ENCODE data around the gene RASSF4. TPM values are rescaled to one million over a fixed set of nuclear protein-coding genes. Genes with fewer than 3 reads are reported as not detected.

The RASSF4 gene
- total and polyA plus RNA-seq, 11 donors = 48.3 to 125 (median 78.9) TPM

DNA sequence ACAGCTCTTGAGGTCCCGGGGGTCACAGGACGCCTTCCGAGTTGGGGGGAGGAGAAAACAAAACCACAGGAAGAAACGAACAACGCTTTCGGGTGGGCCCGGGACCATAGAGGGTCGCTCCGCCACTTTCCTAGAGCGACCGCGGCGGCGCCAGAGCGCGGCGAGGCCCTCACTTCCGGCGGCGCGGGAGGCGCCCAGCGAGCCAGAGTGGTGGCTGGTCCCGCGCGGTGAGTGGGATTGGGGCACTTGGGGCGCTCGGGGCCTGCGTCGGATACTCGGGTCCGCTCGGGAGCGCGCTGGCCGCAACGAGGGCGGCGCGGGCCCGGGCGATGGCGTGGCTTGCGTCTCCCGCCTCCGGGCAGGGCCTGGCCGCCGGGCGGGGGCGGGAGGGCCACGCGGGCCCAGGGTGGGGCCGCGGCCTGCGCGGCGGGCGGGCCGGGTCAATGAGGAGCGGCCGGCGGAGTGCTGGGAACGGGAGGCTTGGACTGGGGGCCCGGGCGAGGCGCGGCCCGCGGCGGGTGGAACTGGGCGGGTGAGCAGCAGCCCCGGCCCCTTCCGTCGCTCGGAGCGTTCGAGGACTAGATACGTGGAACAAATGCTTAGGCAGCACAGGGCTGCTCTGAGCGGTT is 41.3 kb downstream of the RASSF4 start, which contains the start of gene ZNF22:
TSS of gene ZNF22 (plus strand) at position 172 of the 629 bp plus-strand sequence. CDS start 2,446 bp downstream, outside the sequence.
- peak; percentile 70 to 85 (median 82) for DNase-seq
- intact Hi-C loops (cut with DNase I) = loop anchor here in 6 of 10 donors (1.0 to 10.0 kb wide), 10 partner anchors 20 to 1024 kb away; partner anchors contain the start of genes RASSF4 (in 2 of the 6), DEPP1 (in 1 of the 6) and ZFAND4 (in 1 of the 6)
- no peaks in the 10 kb centered on the region for H3K27me3 ChIP-seq
- peaks cover 8 to 73% (median 56%) of the 10 kb centered on the region in 12 donors for H3K4me1 ChIP-seq
- H3K9me3 ChIP-seq = peaks cover 0 to 4% (median 0%) of the 10 kb centered on the region in 12 donors
- peak; percentile 14 to 80 (median 63) for ATAC-seq
- peak within 1 kb of the TSS; percentile 93 to 99 (median 96) for H3K27ac ChIP-seq
- H3K36me3 ChIP-seq = peaks cover 0 to 29% (median 26%) of the 10 kb centered on the region in 9 donors
- H3K4me3 ChIP-seq = peak within 1 kb of the TSS; percentile 45 to 79 (median 66)
- WGBS, 4 donors = 0 to 1% (median 0%) methylated on average over 9 to 79 of the region's 79 CpGs
- TF ChIP-seq, protein P1, sequence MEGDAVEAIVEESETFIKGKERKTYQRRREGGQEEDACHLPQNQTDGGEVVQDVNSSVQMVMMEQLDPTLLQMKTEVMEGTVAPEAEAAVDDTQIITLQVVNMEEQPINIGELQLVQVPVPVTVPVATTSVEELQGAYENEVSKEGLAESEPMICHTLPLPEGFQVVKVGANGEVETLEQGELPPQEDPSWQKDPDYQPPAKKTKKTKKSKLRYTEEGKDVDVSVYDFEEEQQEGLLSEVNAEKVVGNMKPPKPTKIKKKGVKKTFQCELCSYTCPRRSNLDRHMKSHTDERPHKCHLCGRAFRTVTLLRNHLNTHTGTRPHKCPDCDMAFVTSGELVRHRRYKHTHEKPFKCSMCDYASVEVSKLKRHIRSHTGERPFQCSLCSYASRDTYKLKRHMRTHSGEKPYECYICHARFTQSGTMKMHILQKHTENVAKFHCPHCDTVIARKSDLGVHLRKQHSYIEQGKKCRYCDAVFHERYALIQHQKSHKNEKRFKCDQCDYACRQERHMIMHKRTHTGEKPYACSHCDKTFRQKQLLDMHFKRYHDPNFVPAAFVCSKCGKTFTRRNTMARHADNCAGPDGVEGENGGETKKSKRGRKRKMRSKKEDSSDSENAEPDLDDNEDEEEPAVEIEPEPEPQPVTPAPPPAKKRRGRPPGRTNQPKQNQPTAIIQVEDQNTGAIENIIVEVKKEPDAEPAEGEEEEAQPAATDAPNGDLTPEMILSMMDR (IDR thresholded peaks at IDR 0.05) = peak in 5 of 12 donors; percentile 10 to 40 (median 19)
- TF ChIP-seq POLR2A (IDR thresholded peaks at IDR 0.05) = peak in 1 of 2 donors; percentile 34

DNA sequence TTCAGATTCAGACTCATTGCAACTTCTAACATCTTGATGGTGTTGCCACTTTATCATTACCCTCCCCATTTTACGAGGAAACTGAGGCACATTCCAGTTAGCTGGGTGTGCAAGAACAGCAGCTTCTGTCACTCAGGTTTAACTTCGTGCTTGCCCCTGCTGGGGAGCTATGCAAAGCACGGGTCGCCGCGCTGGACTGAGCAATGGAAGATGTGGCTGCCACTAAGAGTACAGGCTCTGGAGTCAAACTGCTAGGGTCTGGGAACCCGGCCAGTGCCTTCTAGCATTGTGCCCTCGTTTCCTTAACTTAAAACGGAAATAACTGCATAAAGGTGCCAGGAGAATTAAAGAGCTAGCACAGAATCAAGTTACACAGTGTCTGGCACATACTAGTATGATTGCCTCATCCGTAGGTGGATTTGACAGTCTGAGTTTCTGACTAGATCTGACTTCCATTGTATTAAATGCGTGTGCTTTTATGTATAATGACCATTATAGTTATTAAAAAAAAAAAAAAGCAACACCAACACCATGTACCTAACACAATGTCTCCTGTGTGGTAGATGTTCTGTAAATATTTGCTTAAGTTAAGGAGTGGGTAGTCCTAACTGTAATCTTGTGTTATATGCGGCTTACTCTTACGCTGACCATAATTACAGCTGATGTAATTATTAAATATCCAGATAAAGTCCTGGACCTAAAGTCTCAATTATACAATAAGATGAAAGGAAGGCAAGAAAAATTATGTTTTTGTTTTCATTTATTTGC is 42.0 kb downstream of the RASSF4 start:
- no peak for TF ChIP-seq POLR2A (IDR thresholded peaks at IDR 0.05)
- TF ChIP-seq, protein P1 (IDR thresholded peaks at IDR 0.05) = peak in 5 of 12 donors; percentile 7 to 32 (median 17)
- peak overlapping the region; percentile 45 to 79 (median 66) for H3K4me3 ChIP-seq

DNA sequence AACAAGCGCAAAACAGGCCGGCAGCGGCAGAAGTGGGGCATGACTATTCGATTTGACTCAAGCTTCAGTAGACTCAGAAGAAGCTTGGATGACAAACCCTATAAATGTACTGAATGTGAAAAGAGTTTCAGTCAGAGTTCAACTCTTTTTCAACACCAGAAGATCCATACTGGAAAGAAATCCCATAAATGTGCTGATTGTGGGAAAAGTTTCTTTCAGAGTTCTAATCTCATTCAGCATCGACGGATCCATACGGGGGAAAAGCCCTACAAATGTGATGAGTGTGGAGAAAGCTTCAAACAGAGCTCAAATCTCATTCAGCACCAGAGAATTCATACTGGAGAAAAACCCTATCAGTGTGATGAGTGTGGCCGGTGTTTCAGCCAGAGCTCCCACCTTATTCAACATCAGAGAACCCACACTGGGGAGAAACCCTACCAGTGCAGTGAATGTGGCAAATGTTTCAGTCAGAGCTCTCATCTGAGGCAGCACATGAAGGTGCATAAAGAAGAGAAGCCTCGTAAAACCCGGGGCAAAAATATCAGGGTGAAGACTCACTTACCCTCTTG is 43.9 kb downstream of the RASSF4 start:
- DNase-seq (no peak), ATAC-seq (no peak)
- Histone ChIP-seq H3K27me3 (no peaks in the 10 kb centered on the region), H3K4me3 (no peak overlapping the region), H3K27ac (no peak overlapping the region), H3K36me3 (peaks cover 0 to 30% (median 26%) of the 10 kb centered on the region in 9 donors), H3K4me1 (peaks cover 5 to 52% (median 33%) of the 10 kb centered on the region in 12 donors), H3K9me3 (peaks cover 0 to 4% (median 0%) of the 10 kb centered on the region in 12 donors)
- intact Hi-C loops (cut with DNase I) = loop anchor here in 4 of 10 donors (5.0 to 10.0 kb wide), 7 partner anchors 46 to 1021 kb away; partner anchors contain the start of genes RASSF4 (in 1 of the 4) and ZFAND4 (in 1 of the 4)
- no peak for TF ChIP-seq POLR2A (IDR thresholded peaks at IDR 0.05)
- WGBS, 4 donors = 92 to 95% (median 93%) methylated on average over 10 of the region's 10 CpGs

More for the DNA sequence above, 42.0 kb downstream of the RASSF4 start:
- peaks cover 0 to 30% (median 26%) of the 10 kb centered on the region in 9 donors for H3K36me3 ChIP-seq
- DNase-seq (peak; percentile 69 to 88 (median 77)), ATAC-seq (peak; percentile 38 to 74 (median 66))
- H3K9me3 ChIP-seq = peaks cover 0 to 4% (median 0%) of the 10 kb centered on the region in 12 donors
- 6 to 7% (median 6%) methylated on average over 13 of the region's 13 CpGs for WGBS, 4 donors
- H3K27ac ChIP-seq = peak overlapping the region; percentile 93 to 99 (median 96)
- H3K4me1 ChIP-seq = peaks cover 5 to 66% (median 51%) of the 10 kb centered on the region in 12 donors
- H3K27me3 ChIP-seq = no peaks in the 10 kb centered on the region
- intact Hi-C loops (cut with DNase I) = loop anchor here in 6 of 10 donors (1.0 to 10.0 kb wide), 10 partner anchors 21 to 1023 kb away; partner anchors contain the start of genes RASSF4 (in 2 of the 6), DEPP1 (in 1 of the 6) and ZFAND4 (in 1 of the 6)

DNA sequence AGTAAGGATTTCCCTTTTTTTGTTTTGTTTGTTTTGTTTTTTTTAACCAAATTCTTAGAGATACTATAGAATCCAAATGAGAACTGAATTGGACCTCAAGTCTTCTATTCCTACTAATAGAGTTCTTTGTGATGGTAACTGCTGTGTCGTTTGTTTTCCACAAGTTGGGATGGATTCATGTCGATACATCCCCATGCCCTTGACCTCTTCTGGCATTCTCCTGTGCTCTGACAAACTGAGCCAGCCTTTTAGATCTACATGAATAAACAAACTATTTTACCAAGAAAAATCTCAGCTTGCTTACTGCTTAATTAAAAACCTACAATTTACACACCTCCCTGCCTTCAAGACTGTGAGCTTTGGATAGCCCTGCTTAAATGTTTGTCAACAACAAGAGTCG is 45.1 kb downstream of the RASSF4 start:
- 44 to 62% (median 57%) methylated on average over 3 of the region's 3 CpGs for WGBS, 4 donors
- intact Hi-C loops (cut with DNase I) = loop anchor here in 4 of 10 donors (5.0 to 10.0 kb wide), 9 partner anchors 47 to 1020 kb away; partner anchors contain the start of genes RASSF4 (in 1 of the 4) and ZFAND4 (in 1 of the 4)
- no peak for ATAC-seq

More for the DNA sequence above, 45.1 kb downstream of the RASSF4 start:
- H3K4me1 ChIP-seq = peaks cover 2 to 42% (median 24%) of the 10 kb centered on the region in 12 donors
- H3K27ac ChIP-seq = no peak overlapping the region
- no peaks in the 10 kb centered on the region for H3K27me3 ChIP-seq
- no peak for DNase-seq
- H3K36me3 ChIP-seq = peaks cover 0 to 30% (median 26%) of the 10 kb centered on the region in 9 donors
- TF ChIP-seq, protein P1 (IDR thresholded peaks at IDR 0.05) = no peak
- no peak for TF ChIP-seq POLR2A (IDR thresholded peaks at IDR 0.05)
- H3K4me3 ChIP-seq = no peak overlapping the region
- peaks cover 0 to 4% (median 0%) of the 10 kb centered on the region in 12 donors for H3K9me3 ChIP-seq

Data from heart left ventricle (tissue), 16 donors.